Activated CD4-positive, CD25-positive, alpha-beta regulatory T cell treated with anti-CD3 and anti-CD28 coated beads, Interleukin-2, amount 50 U/mL, for 24 hours (primary cell): Measurements from ENCODE around the gene IFRD2.
A peak's percentile ranks its signal among the peaks of the same experiment; 100 is the strongest.
"Not testable (repeated sequence)": the region's sequence is repeated elsewhere in the genome, so short reads cannot be mapped to it uniquely, and the experiment has no call there.

Source experiments
- ATAC-seq, 2 donors: fragments of 150-1000 bp; cut with Tn5 transposase; one replicate each; pipeline ENCODE4 v1.10.0; 2021; ENCODE audit warnings: mild to moderate bottlenecking in 1 of 2, moderate library complexity in 1 of 2

The IFRD2 gene

DNA sequence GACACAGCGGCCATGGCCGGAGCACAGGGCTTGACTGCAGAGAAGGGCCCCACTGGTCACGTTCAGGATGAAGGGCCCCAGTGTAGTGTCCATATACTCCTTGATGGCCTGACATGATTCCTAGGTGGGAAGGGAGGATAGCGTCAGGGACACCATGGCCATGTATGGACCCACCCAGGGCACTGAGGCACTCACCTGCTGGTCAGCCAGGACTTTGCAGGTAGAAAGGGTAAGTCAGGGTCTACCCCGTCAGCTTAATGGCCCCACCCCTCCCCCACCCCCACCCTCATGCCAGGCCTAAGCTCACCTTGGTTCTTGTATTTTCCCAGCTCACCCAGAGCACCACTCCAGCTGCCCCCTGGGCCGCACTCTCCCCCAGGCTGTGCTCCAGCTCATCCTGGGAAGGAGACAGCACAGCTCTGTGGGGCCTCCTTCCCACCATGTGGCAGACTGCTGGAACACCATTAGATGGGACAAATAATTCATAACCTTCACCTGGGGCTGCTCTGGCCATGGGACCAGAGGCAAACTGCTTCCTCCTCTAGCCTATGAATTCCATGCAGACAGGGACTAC lies 8.5 kb upstream of the IFRD2 start:
- ATAC-seq: no peak

DNA sequence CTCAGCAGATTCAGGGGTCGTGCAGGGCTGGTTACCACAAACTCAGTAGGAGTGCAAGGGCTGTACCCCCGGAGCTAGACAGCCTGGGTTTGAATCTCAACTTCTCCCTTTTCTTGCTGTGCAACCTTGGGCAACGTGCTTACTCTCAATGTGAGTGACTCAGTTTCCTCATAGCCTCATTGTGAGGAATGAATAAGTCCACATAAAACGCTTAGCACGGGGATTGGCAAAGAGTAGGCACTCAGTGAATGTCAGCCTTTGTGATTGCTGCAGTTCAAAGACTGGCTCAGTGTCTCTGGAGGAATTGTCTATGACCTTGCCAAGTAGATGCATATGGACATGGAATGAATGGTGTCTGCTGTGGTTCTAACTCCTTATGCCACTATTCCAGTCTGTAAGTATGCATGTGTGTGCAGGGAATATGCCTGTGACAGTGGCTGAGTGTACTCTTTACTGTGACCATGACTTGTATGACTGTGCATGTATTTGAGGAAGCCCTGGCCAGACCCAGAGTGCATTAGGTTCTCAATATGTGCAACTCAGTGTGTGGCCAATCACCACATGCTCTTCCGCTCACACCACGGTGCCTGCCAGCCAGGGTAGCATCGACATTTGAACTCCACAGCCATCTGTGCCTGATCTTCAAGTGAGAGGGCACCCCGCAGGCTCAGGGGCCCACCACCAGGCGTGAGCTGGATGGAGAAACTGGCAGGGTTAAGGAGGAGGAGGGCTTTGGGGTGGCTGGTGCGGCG lies 7.9 kb upstream of the IFRD2 start:
- no peak for ATAC-seq

DNA sequence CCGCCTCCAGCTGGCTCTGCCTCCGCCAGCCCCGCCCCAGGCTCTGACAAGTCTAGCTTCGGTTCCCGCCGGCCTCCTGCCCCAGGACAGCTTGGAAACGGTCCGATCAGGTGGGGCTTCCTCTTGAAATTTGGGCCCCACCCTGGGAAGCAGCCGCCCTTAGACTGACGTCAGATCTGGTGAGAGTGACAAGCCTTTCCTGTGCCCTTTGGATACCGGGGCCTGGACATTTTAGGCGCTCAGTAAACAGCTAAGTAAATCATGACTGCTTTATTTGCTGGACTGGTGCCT lies 7.4 kb upstream of the IFRD2 start:
- no peak for ATAC-seq

DNA sequence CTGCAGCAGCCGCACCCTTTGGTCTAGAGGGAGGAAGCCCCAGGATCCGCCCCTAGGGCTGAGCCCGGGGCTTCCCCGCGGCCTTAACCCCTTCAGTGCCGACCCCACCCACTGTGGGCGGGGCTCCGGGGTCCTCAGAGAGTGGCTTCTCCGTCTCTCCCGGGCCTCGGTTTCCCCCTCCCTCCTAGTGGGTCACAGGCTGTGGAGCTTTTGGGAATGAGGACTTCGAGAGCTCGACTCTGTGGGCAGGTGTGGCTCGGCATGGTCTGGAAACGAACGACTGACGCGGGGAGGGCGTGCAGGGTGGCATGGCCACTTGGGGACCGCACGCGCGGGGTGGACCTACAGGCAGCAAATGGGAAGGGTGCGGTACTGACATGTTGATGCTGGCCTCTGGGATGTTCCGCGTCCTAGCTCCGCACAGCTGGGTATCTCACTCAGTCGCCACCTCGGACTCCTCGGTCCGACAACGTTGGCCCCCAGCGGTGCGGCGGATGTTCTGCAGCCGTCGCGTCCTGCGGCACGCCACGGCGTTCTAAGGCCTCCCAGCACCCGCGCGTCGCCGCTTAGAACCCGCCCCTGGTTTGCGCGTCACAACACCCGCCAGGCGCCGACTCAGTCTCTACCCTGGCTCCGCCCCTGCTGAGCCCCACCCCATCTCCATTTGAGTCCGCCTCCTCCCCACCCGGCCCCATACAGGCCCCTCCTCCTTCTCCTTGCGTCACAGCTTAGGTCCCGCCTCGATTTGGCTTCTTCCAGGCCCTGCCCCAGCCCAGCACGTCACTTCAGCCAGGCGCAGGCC lies 6.8 kb upstream of the IFRD2 start, which contains the start of the genes HYAL3 and NAA80:
HYAL3 (minus strand) TSS at position 570 of the 802 bp plus-strand sequence. CDS start 3,803 bp downstream, outside the sequence.
NAA80 (minus strand) TSS at position 570 of the 802 bp plus-strand sequence. CDS start 1,942 bp downstream, outside the sequence.
- peak; percentile 86 to 89 for ATAC-seq

DNA sequence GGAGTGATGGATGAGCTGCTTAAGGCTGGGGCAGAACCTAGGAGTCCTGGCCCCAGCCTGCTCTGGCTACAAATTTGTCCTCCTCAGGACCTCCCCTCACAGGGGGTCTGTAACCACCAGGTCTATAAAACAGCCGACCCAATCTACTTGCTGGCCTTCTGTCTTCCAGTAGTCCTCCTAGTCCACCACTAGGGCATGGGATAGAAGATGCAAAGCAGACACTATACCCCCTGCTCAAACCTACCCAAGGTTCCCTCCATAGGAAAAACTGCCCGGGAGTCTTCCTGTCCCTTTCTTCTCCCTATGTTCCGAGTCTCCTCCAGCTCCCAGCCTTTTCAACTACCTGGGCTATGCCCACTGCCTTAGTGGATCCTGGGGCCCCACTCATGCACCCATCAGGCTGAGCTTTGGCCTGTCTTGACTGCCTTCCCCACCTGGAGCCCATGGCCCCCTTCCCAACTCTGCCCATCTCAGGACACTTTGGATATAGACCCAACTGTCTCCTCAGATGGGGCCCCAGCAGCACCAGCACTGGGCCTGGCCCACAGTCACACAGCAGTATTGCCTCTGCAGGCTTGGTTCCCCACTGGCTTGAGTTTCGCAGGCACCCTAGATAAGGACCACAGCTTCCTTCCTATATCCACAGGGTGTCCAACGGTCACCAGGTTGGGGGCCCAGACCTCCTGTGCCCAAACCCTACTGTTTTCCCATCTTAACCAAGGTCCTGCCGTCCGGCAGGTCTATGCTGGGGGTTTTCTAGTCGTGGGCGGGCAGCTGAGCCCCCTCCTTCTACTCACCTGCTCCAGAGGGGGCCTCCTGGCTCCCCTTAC lies 5.9 kb upstream of the IFRD2 start:
- no peak for ATAC-seq

DNA sequence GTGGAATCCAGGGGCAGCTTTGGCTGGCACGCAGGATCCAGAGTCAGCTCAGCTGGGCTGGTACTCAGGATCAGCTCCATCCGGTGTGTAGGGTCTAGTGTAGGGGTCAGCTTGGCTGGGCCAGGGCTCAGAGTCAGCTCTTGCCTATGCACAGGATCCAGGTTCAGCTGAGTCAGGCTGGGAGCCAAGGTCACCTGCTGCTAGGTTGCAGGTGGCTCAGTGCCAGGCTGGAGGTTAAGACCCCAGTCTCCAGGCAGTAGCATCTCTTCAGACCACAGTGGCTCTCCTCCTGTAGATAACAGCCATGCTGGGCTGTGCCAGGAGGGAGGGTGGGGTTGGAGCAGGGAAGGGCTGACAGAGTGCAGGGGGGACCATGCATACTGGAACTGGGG lies 5.2 kb upstream of the IFRD2 start:
- ATAC-seq: no peak

DNA sequence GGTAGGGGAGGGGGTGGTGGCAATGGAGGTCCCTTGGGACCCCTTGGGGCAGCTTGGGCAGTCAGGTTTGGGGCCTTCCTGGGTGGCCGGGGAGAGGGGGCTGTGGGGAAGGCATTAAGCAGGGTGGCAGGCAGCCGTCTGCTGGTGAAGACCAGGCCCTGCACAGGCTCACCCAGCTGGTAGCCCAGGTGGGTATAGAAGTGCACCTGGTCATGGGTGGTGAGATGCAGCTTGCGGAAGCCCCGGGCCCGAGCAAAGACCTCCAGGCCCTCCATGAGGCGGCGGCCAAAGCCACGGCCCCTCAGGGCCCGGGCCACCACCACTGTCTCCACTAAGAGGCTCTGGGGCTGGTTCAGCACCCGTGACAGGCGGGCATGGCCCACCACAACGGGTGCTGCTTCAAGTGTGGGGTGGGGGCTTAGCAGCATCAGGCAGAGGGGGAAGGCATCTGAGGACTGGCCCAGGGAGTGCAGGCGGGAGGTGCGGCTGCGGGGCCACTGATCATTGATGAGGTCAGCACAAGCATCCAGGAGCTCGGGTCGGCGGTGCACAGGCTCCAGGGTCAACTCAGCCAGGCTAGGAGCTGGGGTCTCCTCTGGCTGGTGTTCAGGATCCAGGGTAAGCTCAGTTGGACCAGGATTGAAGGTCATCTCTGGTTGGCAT lies 4.6 kb upstream of the IFRD2 start:
- no peak for ATAC-seq

DNA sequence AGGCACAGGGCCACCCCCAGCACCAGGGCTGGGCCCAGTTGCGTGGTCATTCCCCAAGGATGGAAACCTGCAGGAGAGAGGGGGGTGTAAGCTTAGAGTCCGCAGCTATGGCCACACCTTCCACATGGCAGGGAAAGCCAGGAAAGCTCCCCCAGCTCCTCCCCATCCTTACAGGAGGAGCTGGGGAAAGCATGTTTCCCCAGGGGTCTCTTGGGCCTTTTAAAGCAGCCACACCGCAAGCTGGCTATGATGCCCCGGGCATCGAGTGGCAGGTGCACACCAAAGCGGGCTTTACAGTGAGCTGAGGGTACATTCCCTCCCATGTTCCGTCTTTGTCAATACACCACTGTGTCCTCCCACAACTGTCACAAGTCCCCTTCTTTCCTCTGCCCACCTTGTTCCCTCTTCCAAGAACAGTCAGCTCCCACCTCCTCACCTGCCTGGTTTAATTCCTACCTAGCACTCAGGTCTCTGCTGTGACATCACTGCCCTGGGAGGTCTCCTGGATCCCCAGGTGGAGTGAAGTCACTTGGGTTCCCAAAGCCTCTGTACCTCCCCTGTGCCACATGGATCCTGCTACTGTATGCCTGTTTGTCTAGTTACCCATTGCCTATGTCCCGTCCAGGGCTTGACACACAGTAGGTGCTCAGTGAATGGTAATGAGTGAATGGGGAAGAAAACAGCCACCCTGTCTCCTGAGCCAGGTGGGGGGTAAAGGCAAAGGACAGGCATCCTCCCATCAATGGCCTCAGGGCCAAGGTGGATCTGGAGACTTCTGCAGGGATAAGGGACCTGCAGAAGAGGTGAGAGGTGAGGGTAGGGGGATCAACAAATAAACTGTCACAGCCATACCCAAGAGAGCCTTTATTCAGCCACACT lies 3.6 kb upstream of the IFRD2 start:
- no peak for ATAC-seq

DNA sequence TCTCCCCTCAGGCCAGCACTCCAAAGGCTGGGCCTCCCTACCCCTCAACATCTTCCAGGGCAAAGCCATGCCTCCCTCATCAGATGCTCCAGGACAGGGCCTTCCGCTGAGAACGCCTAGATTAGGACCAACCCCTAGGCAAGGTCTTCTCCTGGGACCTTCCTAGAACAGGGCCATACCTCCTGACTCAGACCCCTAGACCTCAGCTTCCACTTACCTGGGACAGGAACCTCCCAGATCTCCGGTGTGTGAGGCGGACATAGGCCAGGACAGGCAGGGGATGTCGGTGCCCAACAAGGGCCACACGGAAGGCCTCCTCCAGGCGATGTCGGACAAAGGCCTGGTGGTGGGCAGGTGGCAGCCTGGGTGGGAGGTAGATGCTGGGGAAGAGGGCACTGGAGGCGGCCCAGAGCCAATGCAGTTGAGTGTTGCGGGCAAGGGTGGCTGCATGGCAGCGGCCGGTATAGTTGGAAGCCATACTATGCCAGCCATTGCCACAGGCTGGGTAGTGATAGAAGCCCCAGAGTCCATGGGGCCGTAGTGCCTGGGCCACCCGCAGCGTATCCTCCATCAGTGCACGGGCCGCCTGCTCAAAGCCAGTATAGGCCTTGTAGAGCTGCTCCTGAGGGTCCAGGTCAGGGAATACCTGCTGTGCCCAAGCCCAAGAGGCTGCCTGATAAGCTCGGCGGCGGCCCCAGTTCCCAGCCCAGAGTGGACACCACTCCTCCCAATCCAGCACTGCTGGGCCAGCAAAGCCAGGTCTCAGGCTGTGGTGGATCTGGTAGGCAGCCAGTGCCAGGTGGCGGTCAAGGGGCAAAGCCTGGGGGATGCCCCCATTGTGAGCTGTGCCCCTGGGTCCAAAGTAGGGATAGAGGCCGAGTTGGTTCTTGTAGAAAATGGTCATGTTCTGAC lies 2.5 kb upstream of the IFRD2 start:
- no peak for ATAC-seq

DNA sequence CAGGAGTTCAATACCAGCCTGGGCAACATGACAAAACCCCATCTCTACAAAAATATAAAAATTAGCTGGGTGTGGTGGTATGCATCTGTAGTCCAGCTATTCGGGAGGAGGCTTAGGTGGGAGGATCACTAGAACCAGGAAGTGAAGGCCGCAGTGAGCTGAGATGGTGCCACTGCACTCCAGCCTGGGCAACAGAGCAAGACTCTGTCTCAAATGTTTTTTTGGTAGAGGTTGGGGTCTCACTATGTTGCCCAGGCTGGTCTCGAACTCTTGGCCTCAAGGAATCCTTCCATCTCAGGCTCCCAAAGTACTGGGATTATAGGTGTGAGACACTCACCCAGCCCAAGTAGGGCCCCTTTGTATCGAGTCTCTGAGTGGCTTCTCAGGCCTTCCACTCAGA lies 1.9 kb upstream of the IFRD2 start:
- ATAC-seq: no peak

DNA sequence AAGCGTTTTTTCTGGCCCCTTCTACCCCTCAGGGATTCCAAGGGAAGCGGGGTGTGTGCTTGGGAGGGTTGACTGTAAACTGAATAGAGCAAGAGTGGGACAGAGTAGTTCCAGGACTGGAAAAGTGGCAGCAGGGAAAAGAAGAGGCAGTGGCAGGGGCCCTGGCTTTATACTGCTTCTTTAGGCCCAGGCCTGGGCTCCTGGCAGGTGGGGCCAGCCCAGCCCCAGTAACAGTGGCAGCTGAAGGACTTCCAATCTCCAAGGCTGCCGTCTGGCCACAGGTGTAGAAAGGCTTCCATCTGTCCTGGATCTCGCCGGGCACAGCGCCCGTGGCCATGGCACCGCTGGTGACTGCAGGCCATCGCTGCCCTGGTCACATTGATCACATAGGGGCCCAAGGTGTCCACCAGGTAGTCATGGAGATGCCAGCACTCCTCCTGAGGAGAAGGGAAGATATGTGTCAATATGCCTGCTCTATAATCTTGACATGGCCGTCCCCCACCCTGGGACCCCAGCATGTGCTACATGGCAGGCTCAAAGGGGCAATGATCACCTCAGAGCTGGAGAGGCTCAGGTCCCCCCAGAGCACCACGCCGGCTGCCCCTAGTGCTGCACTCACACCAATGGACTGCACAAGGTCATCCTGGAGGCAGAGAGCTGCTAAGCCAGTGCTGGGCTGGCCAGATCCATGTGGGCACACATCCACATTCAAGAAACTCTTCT lies 1.0 kb upstream of the IFRD2 start:
- ATAC-seq: no peak

DNA sequence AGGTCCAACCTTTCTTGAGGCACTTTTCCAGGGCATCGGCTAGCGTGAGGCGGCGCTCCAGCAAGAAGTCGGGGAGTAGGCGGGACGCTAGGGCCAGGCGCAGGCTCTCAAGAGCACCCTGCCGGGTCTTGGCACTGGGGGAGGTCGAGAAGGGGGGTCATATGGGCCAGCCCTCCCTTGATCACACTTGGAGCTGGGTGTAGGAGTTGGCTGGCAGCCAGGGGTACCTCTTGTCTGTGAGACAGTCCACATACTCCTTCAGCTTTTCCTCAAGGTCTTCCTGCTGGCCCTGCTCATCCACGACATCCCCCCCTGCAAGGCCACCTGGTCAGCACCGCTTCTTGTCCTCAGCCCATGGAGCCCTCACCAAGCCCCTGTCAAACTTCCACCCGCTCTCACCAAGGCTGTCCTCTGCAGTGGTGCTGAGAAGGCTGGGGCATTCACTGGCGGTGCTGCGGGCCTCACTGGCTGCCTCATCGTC lies 2.0 kb downstream of the IFRD2 start:
- no peak for ATAC-seq

DNA sequence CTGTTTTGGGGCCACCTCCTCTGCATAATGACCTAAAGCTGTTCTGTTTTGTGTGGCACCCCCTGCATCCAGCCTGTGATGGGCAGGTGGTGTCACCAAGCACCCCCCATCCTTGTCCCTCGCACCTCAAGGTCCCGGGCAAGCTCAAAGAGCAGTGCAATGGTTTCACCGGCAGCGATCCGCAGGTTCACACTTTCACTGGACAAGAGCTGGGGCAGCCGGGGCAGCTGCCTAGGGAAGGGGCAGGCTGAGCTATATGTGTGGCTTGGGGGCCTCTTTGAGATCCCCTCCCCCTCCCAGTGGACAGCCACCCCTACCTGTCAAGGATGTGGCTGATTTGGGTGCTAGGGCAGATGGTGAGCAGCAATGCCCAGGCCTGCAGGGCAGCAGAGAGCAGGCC lies 3.1 kb downstream of the IFRD2 start:
- no peak for ATAC-seq

DNA sequence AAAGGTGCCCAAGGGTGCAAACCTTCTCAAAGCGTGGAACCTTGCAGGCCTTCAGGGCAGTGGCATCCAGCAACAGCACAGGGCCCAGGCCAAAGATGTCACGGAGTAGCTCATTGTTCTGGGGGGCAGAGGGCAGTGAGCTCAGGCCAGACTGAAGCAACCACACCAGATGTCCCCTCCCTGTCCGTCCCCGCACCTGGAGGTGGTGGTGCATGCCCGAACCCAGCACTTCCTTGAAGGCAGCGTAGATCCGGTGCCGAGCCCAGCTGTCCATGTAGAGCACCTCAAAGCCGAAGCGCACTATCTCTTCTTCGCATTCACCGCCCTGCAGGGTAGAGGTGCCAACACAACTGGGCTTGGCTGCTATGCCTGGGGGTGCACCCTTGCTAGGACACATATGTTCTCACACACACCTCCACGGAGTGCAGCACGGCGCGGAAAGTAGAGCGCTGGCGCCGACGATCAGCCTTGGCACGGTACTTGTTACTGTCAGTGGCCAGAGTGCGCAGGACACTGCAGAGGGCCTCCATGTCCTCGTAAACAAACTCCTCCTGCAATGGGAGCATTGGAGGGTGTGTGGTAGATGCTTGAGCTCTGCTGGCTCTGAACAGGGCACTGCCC lies 3.7 kb downstream of the IFRD2 start:
- no peak for ATAC-seq

DNA sequence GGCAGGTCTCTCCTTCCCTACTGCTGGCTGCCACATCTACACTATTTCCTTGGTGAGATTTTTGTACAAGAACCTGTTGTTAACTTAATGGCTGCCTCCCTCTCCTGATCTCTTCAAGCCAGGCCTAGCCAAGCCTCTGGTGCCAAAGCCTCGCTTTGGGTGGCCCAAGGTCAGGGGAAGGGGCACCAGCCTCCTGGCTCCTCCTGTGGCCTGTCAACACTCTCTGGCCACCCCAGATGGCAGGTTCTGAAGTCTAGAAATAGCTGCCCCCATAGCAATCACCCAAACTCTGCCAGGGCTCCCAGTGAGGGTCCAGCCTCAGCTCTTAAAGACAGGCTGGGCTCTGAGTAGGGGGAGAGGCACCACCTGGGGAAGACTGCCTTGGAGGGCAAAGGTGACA lies 5.0 kb downstream of the IFRD2 start:
- no peak for ATAC-seq

DNA sequence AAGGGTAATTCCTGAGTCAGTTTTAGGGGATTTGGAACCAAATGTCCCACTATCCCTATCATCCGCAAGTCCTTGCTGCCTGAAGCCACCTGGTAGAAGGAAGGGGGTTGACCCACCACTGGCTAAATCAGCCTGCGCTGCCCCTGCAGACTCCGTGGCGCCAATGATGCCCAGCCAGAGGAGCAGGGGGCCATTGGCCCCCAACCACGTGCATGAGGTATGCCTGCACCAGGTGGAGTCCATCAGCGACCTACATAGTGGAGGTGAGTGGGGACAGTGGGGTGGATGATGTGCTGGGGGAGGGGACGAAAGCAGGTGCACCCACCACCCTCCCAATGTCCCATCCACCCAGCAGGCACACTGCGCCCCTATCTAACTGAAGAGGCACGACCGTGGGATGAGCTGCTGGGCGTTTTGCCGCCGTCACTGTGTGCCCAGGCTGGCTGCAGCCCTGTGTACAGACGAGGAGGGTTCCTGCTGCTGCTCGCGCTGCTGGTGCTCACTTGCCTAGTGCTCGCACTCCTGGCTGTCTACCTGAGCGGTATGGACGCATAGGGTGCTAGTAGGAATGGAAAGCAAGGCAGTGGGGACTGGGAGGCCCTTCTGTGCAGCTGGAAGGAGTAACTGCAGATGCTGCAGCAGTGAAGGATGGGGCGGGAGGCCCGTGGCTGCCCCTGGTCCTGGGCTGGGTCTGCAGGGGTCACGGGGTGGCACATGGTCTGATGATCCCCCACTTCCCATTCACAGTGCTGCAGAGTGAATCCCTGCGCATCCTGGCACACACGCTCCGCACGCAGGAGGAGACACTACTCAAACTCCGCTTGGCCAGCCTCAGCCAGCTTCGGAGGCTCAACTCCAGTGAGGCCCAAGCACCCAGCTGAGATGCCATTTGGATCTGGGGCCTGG lies 5.7 kb downstream of the IFRD2 start:
- ATAC-seq: no peak

DNA sequence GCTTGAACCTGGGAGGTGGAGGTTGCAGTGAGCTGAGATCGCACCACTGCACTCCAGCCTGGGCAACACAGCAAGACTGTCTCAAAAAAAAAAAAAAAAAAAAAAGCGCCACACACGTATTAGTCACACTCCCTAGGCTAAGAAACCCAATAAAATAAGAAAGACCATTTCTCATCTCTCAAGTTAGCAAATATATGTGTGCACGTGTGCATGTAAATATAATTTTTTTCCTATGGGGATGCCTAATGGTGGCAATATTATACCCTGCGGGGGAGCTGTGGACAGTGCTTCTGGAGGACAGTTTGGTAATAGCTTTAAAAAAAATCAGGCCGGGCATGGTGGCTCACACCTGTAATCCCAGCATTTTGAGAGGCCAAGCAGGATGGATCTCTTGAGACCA lies 8.1 kb downstream of the IFRD2 start:
- not testable (repeated sequence) for ATAC-seq
